K562 (cell line): ENCODE results near the gene ADGRL3. TPM values are rescaled to one million over a fixed set of nuclear protein-coding genes. Genes with fewer than 3 reads are reported as not detected.

ENCODE experiments used
- ATAC-seq: fragments of 200-7000 bp; cut with Tn5 transposase; 3 replicates; pipeline ENCODE4 v1.9.1; 2020; ENCODE audit warnings: moderate library complexity
- BruUV-seq: library from RNA; stranded (reverse); fragments of 400-500 nt; replicated peaks from 2 replicates; lab custom pipeline; 2021; lab: Mats Ljungman, UMichigan
- CTCF ChIA-PET: fragments of 300-600 bp; formaldehyde crosslinking; extraction: SDS; loops from one replicate; lab custom pipeline; 2021; ENCODE audit warnings: low intra/inter-chr PET ratio; lab: Yijun Ruan, JAX
- POLR2A ChIA-PET: fragments of 300-600, 350-650 bp; sonication (Branson Sonifier 250); formaldehyde crosslinking; extraction: SDS; loops from one replicate; lab custom pipeline; 2021; ENCODE audit warnings: antibody characterized with exemption, inconsistent platforms; lab: Yijun Ruan, JAX
- DNase-seq, 4 experiments: peaks; one replicate each; pipeline versions ENCODE4 v3.0.0 to v3.0.0-alpha.2; 2011 to 2018; ENCODE audit warnings: low spot score in 3 of 4, mixed read lengths in 3 of 4; ENCODE audit errors: extremely low read depth in 1 of 4
- FAIRE-seq: peaks from 2 replicates; lab custom pipeline; 2011; peaks lifted over from hg19 to GRCh38; lab: Jason Lieb, UNC
- H2AFZ ChIP-seq: 2 replicates; pipeline ENCODE4 v1.6.0; 2011; ENCODE audit warnings: low read depth, low read length, control low read depth, inconsistent platforms
- H3K27ac ChIP-seq: fragments of 200-600 bp; 3 replicates; pipeline ENCODE4 v1.8.0; 2011; ENCODE audit warnings: low read depth, mild to moderate bottlenecking, control low read depth, inconsistent platforms, low read length, moderate library complexity, mixed read lengths; ENCODE audit errors: extremely low read depth
- H3K27me3 ChIP-seq, 2 experiments: fragments of 300-600 bp in 1 of 2; 2 replicates in 1 of 2; 3 replicates in 1 of 2; pipeline versions ENCODE4 v1.6.0 to v1.8.0; 2011; ENCODE audit warnings: inconsistent platforms in 2 of 2, low read length in 2 of 2, mild to moderate bottlenecking in 1 of 2, mixed read lengths in 1 of 2, moderate library complexity in 1 of 2; ENCODE audit not compliant: control insufficient read depth in 2 of 2, insufficient read depth in 2 of 2
- H3K36me3 ChIP-seq: fragments of 300-600 bp; 3 replicates; pipeline ENCODE4 v1.8.0; 2011; ENCODE audit warnings: mild to moderate bottlenecking, low read length, inconsistent platforms; ENCODE audit not compliant: control insufficient read depth, insufficient read depth
- H3K4me1 ChIP-seq, 2 experiments: fragments of 200-600 bp in 1 of 2; replicated peaks in 1 of 2; 2 replicates in 1 of 2; 3 replicates in 1 of 2; pipeline versions ENCODE4 v1.5.1 to v1.8.0; 2011; ENCODE audit warnings: inconsistent platforms in 2 of 2, low read length in 2 of 2, mild to moderate bottlenecking in 1 of 2, mixed read lengths in 1 of 2, moderate library complexity in 1 of 2; ENCODE audit not compliant: control insufficient read depth in 2 of 2, insufficient read depth in 2 of 2
- H3K4me2 ChIP-seq: 2 replicates; pipeline ENCODE4 v1.6.1; 2011; ENCODE audit warnings: low read length, control low read depth, inconsistent platforms, mixed read lengths; ENCODE audit not compliant: insufficient read depth
- H3K4me3 ChIP-seq: fragments of 200-600 bp; sonication (generic), shearing (Covaris generic); 2 replicates; pipeline ENCODE4 v1.5.1; 2016; ENCODE audit warnings: control low read depth, inconsistent platforms
- H3K79me2 ChIP-seq: fragments of 200-600 bp; 3 replicates; pipeline ENCODE4 v1.8.0; 2011; ENCODE audit warnings: low read length, inconsistent platforms; ENCODE audit not compliant: control insufficient read depth, insufficient read depth
- H3K9ac ChIP-seq, 2 experiments: 2 replicates each; pipeline versions ENCODE4 v1.6.0 to v1.6.1; 2011; ENCODE audit warnings: low read depth in 2 of 2, low read length in 2 of 2, control low read depth in 1 of 2, inconsistent platforms in 1 of 2, mild to moderate bottlenecking in 1 of 2, mixed read lengths in 1 of 2; ENCODE audit not compliant: insufficient read depth in 1 of 2
- H3K9me1 ChIP-seq: one replicate; pipeline ENCODE4 v1.6.0; 2011; ENCODE audit warnings: inconsistent platforms, mild to moderate bottlenecking, low read length, moderate library complexity; ENCODE audit not compliant: control insufficient read depth, insufficient read depth
- H3K9me3 ChIP-seq: replicated peaks from 2 replicates; pipeline ENCODE4 v1.5.1; 2011; ENCODE audit warnings: low read depth, low read length, inconsistent platforms; ENCODE audit not compliant: control insufficient read depth, insufficient read depth
- H4K20me1 ChIP-seq: replicated peaks from 2 replicates; pipeline ENCODE4 v1.6.1; 2011; ENCODE audit warnings: low read length, inconsistent platforms, mixed read lengths; ENCODE audit not compliant: control insufficient read depth, insufficient read depth
- CCNT2 ChIP-seq: IDR thresholded peaks from 2 replicates; pipeline ENCODE4 v1.6.1; 2011; ENCODE audit warnings: borderline replicate concordance, low read depth, mild to moderate bottlenecking, moderate library complexity, mixed read lengths, low read length; ENCODE audit not compliant: insufficient read length; ENCODE audit errors: extremely low read depth
- CHD4 ChIP-seq: fragments of 200-600 bp; sonication (generic); IDR thresholded peaks from 3 replicates; pipeline ENCODE4 v1.6.1; 2012; ENCODE audit warnings: low read depth, mild to moderate bottlenecking, mixed read lengths, low read length, inconsistent platforms; ENCODE audit not compliant: insufficient read depth, insufficient replicate concordance, poor library complexity, severe bottlenecking
- CREM ChIP-seq: IDR thresholded peaks from 2 replicates; pipeline ENCODE4 v1.6.1; 2014; ENCODE audit warnings: antibody characterized with exemption, low read depth
- GABPB2 ChIP-seq: fragments of 250-450 bp; sonication (Bioruptor Pico); conservative IDR thresholded peaks from 2 replicates; pipeline ENCODE4 v1.5.1; 2021; ENCODE audit warnings: mild to moderate bottlenecking
- GTF3C2 ChIP-seq: IDR thresholded peaks from 3 replicates; pipeline ENCODE4 v1.6.1; 2011; ENCODE audit warnings: borderline replicate concordance, mild to moderate bottlenecking, moderate library complexity; ENCODE audit not compliant: insufficient read length; ENCODE audit errors: extremely low read depth
- HBP1 ChIP-seq: fragments of 450-650 bp; formaldehyde crosslinking; IDR thresholded peaks from 2 replicates; pipeline ENCODE4 v1.4.0; 2022; ENCODE audit warnings: missing genetic modification characterization
- OTX1 ChIP-seq: fragments of 450-650 bp; formaldehyde crosslinking; IDR thresholded peaks from 2 replicates; pipeline ENCODE4 v1.4.0; 2022; ENCODE audit warnings: mild to moderate bottlenecking
- RCOR1 ChIP-seq, 2 experiments: IDR thresholded peaks; 2 replicates each; pipeline ENCODE4 v1.6.1; 2012; ENCODE audit warnings: low read depth in 2 of 2, low read length in 2 of 2, borderline replicate concordance in 1 of 2, improper control_type of control experiment in 1 of 2
- ZBTB11 ChIP-seq, 3 experiments: fragments of 200-800 bp in 1 of 3; fragments of 250-450 bp in 1 of 3; fragments of 450-650 bp in 1 of 3; sonication (Bioruptor Pico) in 1 of 3; sonication (Bioruptor generic) in 1 of 3; formaldehyde crosslinking in 1 of 3; IDR thresholded peaks; 2 replicates each; pipeline versions ENCODE4 v1.6.1 to v1.8.0; 2016 to 2022; ENCODE audit warnings: mild to moderate bottlenecking in 2 of 3, missing genetic modification characterization in 2 of 3, missing compliant biosample characterization in 1 of 3, moderate library complexity in 1 of 3
- ZFP91 ChIP-seq: sonication (generic); formaldehyde crosslinking; IDR thresholded peaks from 2 replicates; pipeline ENCODE4 v1.8.0; 2022; ENCODE audit warnings: mild to moderate bottlenecking, missing genetic modification reagents
- WGBS: fragments of 100-300 bp; shearing (Covaris generic); methylation state at CpG from one replicate; pipeline ENCODE4 v1.1.6; 2016; ENCODE audit warnings: low coverage, mixed read lengths; ENCODE audit not compliant: insufficient coverage; ENCODE audit errors: missing lambda C conversion rate; 5-methylcytosine and 5-hydroxymethylcytosine counted together
- in situ Hi-C: fragments of 300-500 bp; cut with MboI; formaldehyde crosslinking; loops from 4 replicates; pipeline ENCODE4 v1.15.0; 2018; ENCODE audit warnings: inconsistent platforms, mixed read lengths
- intact Hi-C: fragments of 100-400 bp; cut with micrococcal nuclease; formaldehyde crosslinking; loops from 2 replicates; pipeline ENCODE4 v1.14.2; 2022
- polyA plus RNA-seq, 8 experiments: library from polyadenylated mRNA; depleted of rRNA in 4 of 8; stranded (reverse) in 5 of 8; unstranded in 3 of 8; fragments of >200 nt; fragmentation: Nextera tagmentation in 2 of 8; fragmentation: Illumina TruSeq in 1 of 8; extraction: Ambion mirVana in 2 of 8; extraction: Trizol in 1 of 8; gene quantifications; 2 replicates each; pipeline versions ENCODE4 v1.2.1 to v1.2.3, GENCODE V29; 2011 to 2014; ENCODE audit warnings: inconsistent platforms in 1 of 8, missing spikeins in 1 of 8
- total RNA-seq, 7 experiments: library from RNA; depleted of rRNA in 6 of 7; stranded (reverse); fragments of >200 nt in 6 of 7; fragmentation: Illumina TruSeq in 2 of 7; extraction: Trizol in 2 of 7; gene quantifications; 2 replicates each; pipeline versions ENCODE4 v1.2.1 to v1.2.3, GENCODE V29; 2011 to 2021; ENCODE audit warnings: low replicate concordance in 1 of 7

The ADGRL3 gene
- total and polyA plus RNA-seq, 9 of the 15 experiments (the other 6 are each of a cell fraction or from before 2014, with no cell fraction given), result 0.03 to 0.14 (median 0.04) TPM; not detected in 2

- no peak for TF ChIP-seq RCOR1 (IDR thresholded peaks at IDR 0.05; ENCODE audit: borderline replicate concordance in 1 of 2, low read depth in 2 of 2, low read length in 2 of 2)
Measured at GRCh38 chr4:61308033-61308432, 107.9 kb downstream of the ADGRL3 start (continued).

GRCh38 chr4:61309616-61310015 is 109.5 kb downstream of the ADGRL3 start:
- BruUV-seq, result no TSS peak
- intact Hi-C loops (no loop called here), in situ Hi-C loops (no loop called here)
- ATAC-seq, result no peak
- Histone ChIP-seq H3K27me3 (no peaks in the 10 kb centered on the region), H3K9me3 (no peaks in the 10 kb centered on the region), H3K9me1 (no peaks in the 10 kb centered on the region), H2AFZ (no peak overlapping the region), H3K36me3 (no peaks in the 10 kb centered on the region), H4K20me1 (no peaks in the 10 kb centered on the region), H3K4me3 (no peak overlapping the region), H3K27ac (no peak overlapping the region), H3K4me1 (no peaks in the 10 kb centered on the region), H3K9ac (no peak overlapping the region), H3K4me2 (no peak overlapping the region), H3K79me2 (no peaks in the 10 kb centered on the region)
- no peak for DNase-seq
- ChIA-PET CTCF (no interaction called here), POLR2A (no interaction called here)
- FAIRE-seq, result no peak
- 0% methylated on average over 1 of the region's 1 CpG for WGBS
- no peak for TF ChIP-seq HBP1
- TF ChIP-seq OTX1 (CRISPR knock-in tag), result no peak
- TF ChIP-seq CREM, result no peak
- no peak for TF ChIP-seq CCNT2
- TF ChIP-seq CHD4, result no peak
- TF ChIP-seq GTF3C2, result no peak
- TF ChIP-seq ZBTB11 (CRISPR knock-in tag; IDR thresholded peaks at IDR 0.05), result no peak
- no peak for TF ChIP-seq GABPB2 (CRISPR knock-in tag)
- TF ChIP-seq ZFP91 (CRISPR knock-in tag), result no peak
